Uterus (tissue), 4 donors: ENCODE measurements around the gene GOLGA5. TPM values are rescaled to one million over a fixed set of nuclear protein-coding genes. Genes with fewer than 3 reads are reported as not detected.

Experiments
- DNase-seq, 2 donors: peaks; one replicate each; pipeline ENCODE4 v3.0.0-alpha.2; 2019 to 2020
- H3K27ac ChIP-seq, 2 donors: fragments of 200-600 bp; sonication (generic); 1 replicate in 1 of 2; 2 replicates in 1 of 2; pipeline ENCODE4 v1.5.1; 2016 to 2018
- H3K27me3 ChIP-seq, 2 donors: fragments of 200-600 bp; sonication (generic); one replicate each; pipeline ENCODE4 v1.5.1; 2018 to 2019; ENCODE audit warnings: control low read depth in 1 of 2
- H3K36me3 ChIP-seq, 2 donors: fragments of 200-600 bp; sonication (generic); one replicate each; pipeline ENCODE4 v1.5.1; 2019; ENCODE audit warnings: control low read depth in 1 of 2
- H3K4me1 ChIP-seq, 2 donors: fragments of 200-600 bp; sonication (generic); one replicate each; pipeline ENCODE4 v1.5.1; 2018 to 2019; ENCODE audit warnings: control low read depth in 1 of 2
- H3K4me3 ChIP-seq, 2 donors: fragments of 200-600 bp; sonication (generic); 1 replicate in 1 of 2; 2 replicates in 1 of 2; pipeline ENCODE4 v1.5.1; 2018 to 2019; ENCODE audit warnings: mild to moderate bottlenecking in 1 of 2
- H3K9me3 ChIP-seq, 2 donors: fragments of 200-600 bp; sonication (generic); one replicate each; pipeline ENCODE4 v1.5.1; 2019; ENCODE audit warnings: control low read depth in 1 of 2
- CTCF ChIP-seq, 4 experiments: fragments of 200-600 bp in 2 of 4; fragments of 450-650 bp in 2 of 4; sonication (generic) in 2 of 4; IDR thresholded peaks; one replicate each; pipeline ENCODE4 v1.5.1; 2016 to 2019; ENCODE audit warnings: antibody characterized with exemption in 4 of 4, mild to moderate bottlenecking in 2 of 4, moderate library complexity in 1 of 4
- POLR2A ChIP-seq, 2 donors: fragments of 450-650 bp; IDR thresholded peaks; one replicate each; pipeline ENCODE4 v1.6.1; 2016; ENCODE audit warnings: antibody characterized with exemption in 2 of 2, mild to moderate bottlenecking in 1 of 2, moderate library complexity in 1 of 2
- intact Hi-C: fragments of 100-400 bp; cut with DNase I; formaldehyde crosslinking; loops from one replicate; pipeline ENCODE4 v1.15.1; 2023; ENCODE audit warnings: low total_unique reads
- total RNA-seq, 4 donors: library from RNA; depleted of rRNA in 3 of 4; stranded (reverse); fragments of >200 nt in 3 of 4; gene quantifications; one replicate each; pipeline versions ENCODE4 v1.1.0 to v1.2.4, GENCODE V29; 2014 to 2023
- donor health status: DM: yes; HTN: yes; CAD: no.

The GOLGA5 gene
- total RNA-seq, 4 donors from 2014 or later: 30.3 to 63.0 (median 46.6) TPM

GRCh38 chr14:92884410-92884809 is 90.3 kb downstream of the GOLGA5 start:
- no peak overlapping the region for H3K4me3 ChIP-seq
- TF ChIP-seq POLR2A (IDR thresholded peaks at IDR 0.05) (no peak), CTCF (IDR thresholded peaks at IDR 0.05) (no peak)

GRCh38 chr14:92885279-92886061 is 91.4 kb downstream of the GOLGA5 start:
- Histone ChIP-seq H3K27me3 (no peaks in the 10 kb centered on the region), H3K4me3 (no peak overlapping the region), H3K36me3 (no peaks in the 10 kb centered on the region), H3K4me1 (no peaks in the 10 kb centered on the region), H3K9me3 (no peaks in the 10 kb centered on the region), H3K27ac (no peak overlapping the region)
- no peak for TF ChIP-seq POLR2A (IDR thresholded peaks at IDR 0.05)
- TF ChIP-seq CTCF (IDR thresholded peaks at IDR 0.05): no peak
- no peak for DNase-seq
- intact Hi-C loops: no loop called here

More at GRCh38 chr14:92884410-92884809, 90.3 kb downstream of the GOLGA5 start:
- no peaks in the 10 kb centered on the region for H3K9me3 ChIP-seq
- intact Hi-C loops: no loop called here
- no peaks in the 10 kb centered on the region for H3K27me3 ChIP-seq
- no peaks in the 10 kb centered on the region for H3K4me1 ChIP-seq
- H3K36me3 ChIP-seq: no peaks in the 10 kb centered on the region
- DNase-seq: no peak
- H3K27ac ChIP-seq: no peak overlapping the region

- intact Hi-C loops: no loop called here
- no peaks in the 10 kb centered on the region for H3K9me3 ChIP-seq
- no peaks in the 10 kb centered on the region for H3K36me3 ChIP-seq
- H3K4me1 ChIP-seq: no peaks in the 10 kb centered on the region
- no peak overlapping the region for H3K27ac ChIP-seq
- no peaks in the 10 kb centered on the region for H3K27me3 ChIP-seq
- H3K4me3 ChIP-seq: no peak overlapping the region
- DNase-seq: no peak
- TF ChIP-seq CTCF (IDR thresholded peaks at IDR 0.05): no peak
- no peak for TF ChIP-seq POLR2A (IDR thresholded peaks at IDR 0.05)
Measured at GRCh38 chr14:92886337-92886736, 92.2 kb downstream of the GOLGA5 start.

GRCh38 chr14:92887157-92887556 is 93.1 kb downstream of the GOLGA5 start:
- TF ChIP-seq CTCF (IDR thresholded peaks at IDR 0.05) (no peak), POLR2A (IDR thresholded peaks at IDR 0.05) (no peak)
- Histone ChIP-seq H3K9me3 (no peaks in the 10 kb centered on the region), H3K27ac (no peak overlapping the region), H3K4me3 (no peak overlapping the region), H3K36me3 (no peaks in the 10 kb centered on the region), H3K27me3 (no peaks in the 10 kb centered on the region), H3K4me1 (no peaks in the 10 kb centered on the region)
- intact Hi-C loops: no loop called here
- no peak for DNase-seq

- Histone ChIP-seq H3K4me3 (no peak overlapping the region), H3K9me3 (no peaks in the 10 kb centered on the region), H3K36me3 (no peaks in the 10 kb centered on the region), H3K4me1 (no peaks in the 10 kb centered on the region), H3K27me3 (no peaks in the 10 kb centered on the region), H3K27ac (no peak overlapping the region)
- intact Hi-C loops: no loop called here
- DNase-seq: no peak
- no peak for TF ChIP-seq CTCF (IDR thresholded peaks at IDR 0.05)
- no peak for TF ChIP-seq POLR2A (IDR thresholded peaks at IDR 0.05)
Measured at GRCh38 chr14:92888896-92889295, 94.8 kb downstream of the GOLGA5 start.

Other genes with a start within 250 kb of the GOLGA5 start
- gene LGMN, start 45.7 kb upstream of the GOLGA5 start, total RNA-seq: 10 to 100 TPM; 13.6 to 91.4 (median 69.1) TPM
- gene CHGA, start 128.8 kb downstream of the GOLGA5 start, total RNA-seq: 1 to 10 TPM in 1 of 4 donors, not detected in 3; 1.0 TPM